C4-2B (cell line): Measurements from ENCODE around the gene ASB6.

Experiments
- CTCF ChIP-seq: fragments of 450-650 bp; conservative IDR thresholded peaks from 2 replicates; pipeline ENCODE4 v1.5.1; 2017; ENCODE audit warnings: mild to moderate bottlenecking
- ZFX ChIP-seq: fragments of 450-650 bp; IDR thresholded peaks from 2 replicates; pipeline ENCODE4 v1.6.1; 2017

- TF ChIP-seq CTCF, result no peak
- no peak for TF ChIP-seq ZFX
Measured at GRCh38 chr9:129591916-129592315, 50.0 kb downstream of the ASB6 start.
